ENCODE results near the gene FRRS1.
"Not testable (repeated sequence)": the region's sequence is repeated elsewhere in the genome, so short reads cannot be mapped to it uniquely, and the experiment has no call there.

The FRRS1 gene

GRCh38 chr1:99764909-99765308, 1.5 kb downstream of the FRRS1 start:
- no peak for DNase-seq (ENCODE audit: low read depth, low spot score)

- DNase-seq (ENCODE audit: low read depth, low spot score) = no peak
Measured at GRCh38 chr1:99764439-99764838, 2.0 kb downstream of the FRRS1 start.

- DNase-seq (ENCODE audit: low read depth, low spot score) = no peak
Measured at GRCh38 chr1:99763956-99764355, 2.5 kb downstream of the FRRS1 start.

GRCh38 chr1:99761774-99762173, 4.7 kb downstream of the FRRS1 start:
- DNase-seq (ENCODE audit: low read depth, low spot score) = no peak

GRCh38 chr1:99759518-99760160, 6.8 kb downstream of the FRRS1 start:
- no peak for DNase-seq (ENCODE audit: low read depth, low spot score)

GRCh38 chr1:99758686-99759517, 7.5 kb downstream of the FRRS1 start:
- DNase-seq (ENCODE audit: low read depth, low spot score) = not testable (repeated sequence)

GRCh38 chr1:99758073-99758511, 8.3 kb downstream of the FRRS1 start:
- DNase-seq (ENCODE audit: low read depth, low spot score) = no peak

GRCh38 chr1:99756598-99756997, 9.8 kb downstream of the FRRS1 start:
- DNase-seq (ENCODE audit: low read depth, low spot score) = no peak

GRCh38 chr1:99755664-99756063, 10.8 kb downstream of the FRRS1 start:
- DNase-seq (ENCODE audit: low read depth, low spot score) = no peak

- no peak for DNase-seq (ENCODE audit: low read depth, low spot score)
Measured at GRCh38 chr1:99754697-99755096, 11.7 kb downstream of the FRRS1 start.

- DNase-seq (ENCODE audit: low read depth, low spot score) = no peak
Measured at GRCh38 chr1:99754055-99754626, 12.3 kb downstream of the FRRS1 start.

GRCh38 chr1:99751877-99752504, 14.4 kb downstream of the FRRS1 start:
- DNase-seq (ENCODE audit: low read depth, low spot score) = no peak

- no peak for DNase-seq (ENCODE audit: low read depth, low spot score)
Measured at GRCh38 chr1:99749504-99750347, 16.7 kb downstream of the FRRS1 start.

GRCh38 chr1:99748419-99748818, 18.0 kb downstream of the FRRS1 start:
- no peak for DNase-seq (ENCODE audit: low read depth, low spot score)

GRCh38 chr1:99745684-99746083, 20.8 kb downstream of the FRRS1 start:
- no peak for DNase-seq (ENCODE audit: low read depth, low spot score)

GRCh38 chr1:99745061-99745460, 21.4 kb downstream of the FRRS1 start:
- DNase-seq (ENCODE audit: low read depth, low spot score) = no peak

GRCh38 chr1:99740141-99740540, 26.3 kb downstream of the FRRS1 start:
- no peak for DNase-seq (ENCODE audit: low read depth, low spot score)

- no peak for DNase-seq (ENCODE audit: low read depth, low spot score)
Measured at GRCh38 chr1:99738858-99739465, 27.5 kb downstream of the FRRS1 start.

- DNase-seq (ENCODE audit: low read depth, low spot score) = peak; percentile 30
Measured at GRCh38 chr1:99737016-99737415, 29.4 kb downstream of the FRRS1 start.

GRCh38 chr1:99735852-99736251, 30.6 kb downstream of the FRRS1 start:
- DNase-seq (ENCODE audit: low read depth, low spot score) = no peak

- DNase-seq (ENCODE audit: low read depth, low spot score) = no peak
Measured at GRCh38 chr1:99731384-99731783, 35.1 kb downstream of the FRRS1 start.

Measured in brain pericyte (primary cell).